ENCODE data around the gene YWHAH.

GRCh38 chr22:31950226-31950625 lies 5.9 kb downstream of the YWHAH start:
- no peak for TF ChIP-seq CTCF (IDR thresholded peaks at IDR 0.05; ENCODE audit: low read depth, low read length)
- no peak for TF ChIP-seq MYC (IDR thresholded peaks at IDR 0.05; ENCODE audit: low read depth, low read length)
- no peak for TF ChIP-seq POLR2A (IDR thresholded peaks at IDR 0.05; ENCODE audit: extremely low read depth, insufficient read length)
